ENCODE measurements around the gene COBL. TPM values are rescaled to one million over a fixed set of nuclear protein-coding genes. Genes with fewer than 3 reads are reported as not detected.
"Not testable (repeated sequence)": the region's sequence is repeated elsewhere in the genome, so short reads cannot be mapped to it uniquely, and the experiment has no call there.

Gene COBL
- polyA plus RNA-seq, 1 donor, result 145 TPM

DNA sequence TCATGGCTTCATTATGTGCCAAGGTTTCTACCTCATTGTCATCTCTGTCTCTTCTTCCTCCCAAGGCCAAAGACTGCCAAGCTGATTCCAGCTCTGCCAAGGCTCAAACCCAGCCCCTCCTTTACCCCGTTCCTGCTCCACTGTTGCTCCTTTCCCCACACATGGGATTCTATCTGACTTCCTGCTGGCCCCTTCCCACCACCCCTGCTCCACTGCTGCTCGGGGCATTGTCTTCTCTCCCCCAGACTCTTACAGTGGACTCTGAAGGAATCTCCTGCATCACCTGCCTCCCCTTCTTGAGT, 86.3 kb downstream of the COBL start:
- DNase-seq, result no peak

DNA sequence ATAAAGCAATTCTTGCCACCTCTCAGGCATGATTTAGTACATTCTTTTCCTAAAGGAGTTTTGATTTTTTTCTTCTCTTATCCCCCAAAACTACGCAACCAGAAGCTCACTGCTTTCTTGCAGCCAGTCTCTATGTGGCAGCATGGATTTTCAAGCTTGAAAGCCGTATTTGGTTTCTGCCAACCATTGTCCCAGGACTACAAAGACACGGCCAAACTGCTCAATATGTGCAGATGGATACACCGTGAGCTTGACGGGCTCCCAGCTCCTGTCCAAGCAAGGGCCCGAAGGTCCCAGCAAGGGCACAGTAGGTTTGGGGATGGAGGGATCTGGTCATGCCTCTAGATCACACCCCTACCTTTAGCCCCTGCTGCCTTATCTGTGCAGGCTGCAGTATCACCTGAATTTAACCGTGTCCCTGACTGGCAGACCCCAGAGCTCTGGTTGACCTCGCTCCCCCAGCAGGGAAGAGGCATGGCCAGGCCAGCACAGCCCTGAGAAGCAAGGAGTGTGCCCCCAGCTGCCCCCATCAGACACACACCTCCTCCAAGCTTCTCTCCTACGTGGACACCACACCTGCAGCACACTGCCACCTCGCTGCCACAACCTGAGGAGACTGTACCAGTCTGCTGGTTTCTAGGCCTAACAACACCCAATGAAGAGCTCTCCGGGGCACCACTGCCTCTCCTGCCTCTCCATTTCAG, 86.8 kb downstream of the COBL start:
- no peak for DNase-seq

DNA sequence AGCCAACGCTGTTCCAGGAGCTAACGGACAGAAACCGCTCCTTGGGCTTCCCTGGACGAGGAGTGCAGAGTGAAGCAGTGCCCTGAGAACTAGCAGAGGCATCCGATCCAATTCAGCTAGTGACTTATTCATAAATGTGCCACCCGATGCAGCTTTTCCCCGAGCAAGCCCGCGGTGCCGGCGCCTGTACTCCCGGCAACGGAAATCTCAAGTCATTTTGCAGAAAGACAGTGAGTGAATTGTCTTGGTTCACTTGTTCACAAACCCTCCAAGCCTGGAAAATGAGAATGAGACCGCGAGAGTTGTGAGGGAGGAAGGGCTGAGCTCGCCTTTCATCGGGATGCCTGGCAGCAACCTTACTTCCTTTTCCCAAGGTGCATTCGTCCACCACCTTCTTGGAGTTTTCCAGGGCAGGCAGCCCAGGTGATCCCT, 87.5 kb downstream of the COBL start:
- no peak for DNase-seq

DNA sequence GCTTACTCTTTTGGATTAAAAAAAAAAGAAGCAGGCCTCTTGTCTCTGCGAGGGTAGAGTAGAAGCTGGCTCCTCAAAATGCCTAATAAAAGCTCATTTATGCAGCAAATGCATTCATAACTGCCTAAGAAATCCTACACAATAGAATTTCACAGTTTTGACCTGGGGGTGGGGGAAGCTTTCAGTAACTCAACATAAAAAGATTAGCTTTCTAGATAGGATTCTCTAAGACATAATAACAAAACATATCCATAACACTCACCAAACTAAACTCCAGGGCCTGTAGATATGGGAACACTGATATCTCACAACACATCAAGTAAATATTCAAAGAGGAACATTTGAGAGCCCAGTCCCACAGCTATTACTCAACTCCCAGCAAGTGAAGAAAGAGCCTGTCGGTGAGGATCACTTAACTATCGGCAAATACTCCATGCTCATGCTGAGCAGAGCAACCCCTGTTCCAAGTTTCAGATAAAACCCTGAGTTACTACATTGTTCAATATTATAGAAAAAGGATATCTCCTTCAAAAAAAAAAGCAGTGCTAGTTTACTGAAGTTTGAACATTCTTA, 88.1 kb downstream of the COBL start:
- DNase-seq, result no peak

DNA sequence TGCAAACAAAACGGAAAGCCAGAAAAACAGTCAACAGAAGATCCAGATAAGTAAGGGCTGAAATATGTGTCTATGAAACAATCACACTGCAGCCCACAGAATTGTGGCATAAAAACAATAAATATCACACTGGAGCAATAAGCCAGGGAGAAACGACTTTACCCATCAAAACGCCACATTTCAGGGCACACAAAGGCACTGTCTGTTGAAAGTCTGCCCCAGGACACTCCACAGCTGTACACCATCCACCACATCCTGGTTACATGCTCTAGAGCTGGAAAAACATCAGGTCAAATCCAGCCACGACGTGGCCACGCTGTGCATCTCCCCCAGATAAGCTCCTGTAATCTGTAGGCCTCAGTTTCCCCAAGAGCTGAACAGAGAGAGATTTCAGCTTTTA, 88.7 kb downstream of the COBL start:
- DNase-seq, result no peak

DNA sequence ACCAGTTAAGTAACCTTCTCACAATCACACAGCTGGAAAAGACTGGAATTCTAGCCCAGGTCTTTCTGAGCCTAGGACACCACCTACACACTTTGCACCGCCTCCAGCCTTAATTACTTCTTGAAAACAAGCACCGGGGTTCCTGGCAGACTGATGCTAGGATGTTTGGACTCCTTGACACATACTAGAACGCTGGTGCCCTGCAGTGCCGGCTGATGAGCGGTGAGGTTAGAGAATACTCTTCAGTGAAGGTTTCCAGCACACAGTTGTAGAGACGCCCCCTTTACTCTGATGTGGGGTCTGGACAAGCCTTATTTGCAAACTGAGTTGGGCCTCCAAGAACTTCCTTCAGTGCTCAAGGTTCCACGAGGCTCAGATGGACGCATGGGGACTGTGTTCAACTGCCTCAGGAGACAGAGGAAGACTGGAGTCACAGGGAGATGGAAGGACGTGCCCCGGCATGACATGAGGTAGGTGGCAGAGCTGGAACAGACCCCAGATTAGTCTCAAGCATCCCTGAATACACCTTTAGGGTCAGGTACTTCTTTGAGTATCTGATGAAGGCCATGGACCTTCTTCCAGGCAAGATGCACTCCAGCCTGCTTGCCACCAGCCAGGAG, 89.6 kb downstream of the COBL start:
- no peak for DNase-seq

DNA sequence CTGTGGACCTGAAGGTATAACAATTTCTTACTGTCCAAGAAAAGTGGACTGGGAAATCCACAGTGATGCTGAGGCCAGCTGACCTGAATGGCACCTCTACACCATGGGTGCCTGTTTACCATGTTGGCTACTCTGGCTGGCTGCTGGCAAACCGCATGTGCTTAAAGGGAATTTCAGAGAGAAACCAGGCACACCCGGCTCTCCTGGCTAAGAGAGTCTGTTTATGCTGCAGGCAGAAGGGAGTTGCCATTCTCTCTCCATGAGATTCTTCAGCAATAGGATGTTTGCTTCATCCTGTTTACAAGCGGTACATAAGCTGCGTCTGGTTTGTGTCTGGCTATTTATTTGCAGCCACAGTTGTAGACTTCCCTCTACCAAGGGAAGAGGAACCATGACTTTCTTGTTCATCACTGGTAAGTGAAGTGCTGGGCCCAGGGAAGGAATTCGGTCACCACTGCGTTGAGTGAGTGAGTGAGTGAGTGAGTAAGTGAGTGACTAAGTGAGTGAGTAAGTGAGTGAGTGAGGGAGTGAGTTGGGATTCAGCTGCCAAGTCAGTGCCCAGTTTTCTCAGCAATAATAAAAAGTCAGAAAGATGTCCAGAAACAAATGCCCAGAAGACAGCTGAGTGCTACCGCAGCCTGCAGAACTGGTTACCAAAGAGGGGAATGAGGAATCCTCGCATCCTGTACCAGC, 90.4 kb downstream of the COBL start:
- DNase-seq, result no peak

DNA sequence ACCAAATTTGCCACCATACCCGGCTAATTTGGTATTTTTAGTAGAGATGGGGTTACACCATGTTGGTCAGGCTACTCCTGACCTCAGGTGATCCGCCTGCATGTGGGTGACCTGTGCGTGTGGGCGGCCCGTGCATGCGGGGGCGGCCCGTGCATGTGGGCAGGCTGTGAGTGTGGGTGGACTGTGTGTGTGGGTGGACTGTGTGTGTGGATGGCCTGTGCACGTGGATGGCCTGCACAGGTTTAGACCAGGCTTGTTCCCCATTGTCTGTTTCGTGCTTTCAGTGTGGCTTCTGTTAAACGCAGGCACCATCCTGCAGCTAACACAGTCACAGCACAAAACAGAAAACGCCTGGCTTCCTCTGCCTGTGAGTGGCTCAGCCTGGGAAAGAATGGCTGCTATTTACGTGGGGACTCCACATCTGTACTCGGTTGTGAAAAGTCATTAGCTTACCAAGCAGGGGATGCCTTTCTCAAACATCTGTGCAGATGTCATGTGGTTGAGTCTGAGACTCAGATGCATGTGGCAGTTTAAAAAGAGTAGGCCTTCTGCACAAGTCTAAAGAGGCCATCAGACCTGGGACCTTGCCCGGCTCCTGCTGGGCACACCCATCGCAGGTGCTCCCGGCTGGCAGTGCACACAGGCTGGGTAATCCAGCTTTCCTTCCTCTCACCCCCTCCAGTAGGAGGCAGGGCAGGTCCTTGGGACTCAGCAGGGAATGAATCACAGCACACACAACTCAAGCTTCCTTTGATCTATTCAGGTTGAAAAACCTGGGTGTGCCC, 91.6 kb downstream of the COBL start:
- no peak for DNase-seq

DNA sequence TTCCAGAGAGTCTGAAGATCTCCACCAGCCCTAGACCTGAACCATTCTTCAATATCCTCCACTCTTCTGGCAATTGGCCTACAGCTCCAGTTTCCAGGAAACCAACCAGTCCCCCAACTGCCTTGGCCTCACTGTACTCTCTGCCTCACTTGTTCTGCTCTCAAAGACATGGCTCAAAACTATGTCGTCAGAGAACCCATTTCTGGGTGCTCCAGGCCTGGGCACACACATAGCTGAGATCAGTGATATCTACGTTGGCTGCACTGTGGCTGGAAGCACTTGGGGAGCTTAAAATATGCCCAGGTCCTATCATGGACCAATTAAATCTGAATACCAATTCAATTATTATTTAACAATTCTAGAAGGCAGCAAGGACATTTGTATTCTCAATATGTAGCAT, 93.1 kb downstream of the COBL start:
- no peak for DNase-seq

DNA sequence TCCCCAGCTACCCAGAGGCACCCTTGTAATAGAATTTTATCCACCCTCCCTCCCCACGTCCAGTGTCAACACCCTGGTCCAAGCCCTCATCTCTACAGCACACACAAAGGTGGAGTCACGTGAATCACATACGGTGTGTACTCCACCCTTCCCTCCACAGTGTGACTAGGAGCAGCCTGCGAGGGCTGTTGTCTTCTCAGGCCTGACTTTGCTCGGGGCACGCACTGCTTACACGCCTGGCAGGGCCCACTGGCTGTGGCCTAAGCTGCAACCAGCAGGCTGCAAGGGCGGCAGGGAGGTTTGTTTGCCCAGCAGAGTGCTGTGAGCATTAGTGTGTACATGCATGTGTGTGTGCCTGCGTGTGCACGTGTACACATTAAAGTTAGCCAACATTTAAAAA, 93.7 kb downstream of the COBL start:
- DNase-seq, result no peak

DNA sequence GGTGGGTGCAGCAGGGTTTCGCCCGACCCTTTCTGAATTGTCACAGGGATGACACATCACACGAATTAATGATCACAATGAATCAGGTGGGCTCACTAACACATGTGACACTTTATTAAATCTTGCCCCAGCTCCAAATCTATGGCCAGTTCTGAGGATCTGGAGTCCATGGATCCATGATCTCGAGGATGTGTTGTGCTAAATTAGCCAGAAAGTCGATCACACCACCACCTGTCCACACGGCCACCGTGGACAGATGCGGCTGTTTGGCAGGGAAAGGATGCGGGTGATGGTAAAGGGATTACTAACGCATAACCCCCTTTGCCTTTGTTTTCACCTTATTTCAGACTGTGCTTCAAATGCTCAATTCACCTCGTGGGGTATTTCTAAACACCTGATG, 96.4 kb downstream of the COBL start:
- no peak for DNase-seq

DNA sequence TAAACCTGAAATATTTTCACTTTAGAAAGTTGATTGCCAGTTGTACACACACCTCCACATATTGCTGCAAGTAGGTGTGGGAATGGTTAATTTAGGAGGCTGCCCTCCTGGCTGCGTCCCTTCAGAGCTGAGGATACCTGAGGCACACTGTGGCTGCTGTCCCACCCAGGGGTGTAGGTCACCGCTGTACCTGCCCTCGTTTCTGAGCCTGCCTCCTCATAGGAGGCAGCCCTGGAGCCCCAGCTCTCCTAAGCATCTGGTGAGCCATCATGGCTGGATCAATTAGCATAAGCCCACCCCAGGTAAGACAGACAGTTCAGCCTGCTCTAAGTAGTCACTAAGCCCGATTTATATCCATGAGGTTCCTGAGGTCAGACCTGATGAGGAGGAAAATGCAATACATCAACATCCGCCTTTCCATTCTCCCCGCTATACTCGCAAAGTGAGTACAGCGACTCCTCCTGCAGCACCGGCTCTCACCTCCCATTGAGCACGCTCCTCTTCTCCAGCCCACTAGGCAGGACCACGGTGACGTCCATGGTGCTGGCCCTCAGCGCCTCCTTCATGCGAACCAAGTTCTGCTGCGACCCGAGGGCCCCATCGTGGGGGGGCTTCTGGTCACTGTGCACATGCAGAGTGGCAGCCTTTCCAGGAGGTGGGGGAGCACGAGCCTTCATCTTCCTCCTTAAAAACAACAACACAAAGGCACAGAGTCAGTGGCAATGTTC, 97.2 kb downstream of the COBL start:
- no peak for DNase-seq

DNA sequence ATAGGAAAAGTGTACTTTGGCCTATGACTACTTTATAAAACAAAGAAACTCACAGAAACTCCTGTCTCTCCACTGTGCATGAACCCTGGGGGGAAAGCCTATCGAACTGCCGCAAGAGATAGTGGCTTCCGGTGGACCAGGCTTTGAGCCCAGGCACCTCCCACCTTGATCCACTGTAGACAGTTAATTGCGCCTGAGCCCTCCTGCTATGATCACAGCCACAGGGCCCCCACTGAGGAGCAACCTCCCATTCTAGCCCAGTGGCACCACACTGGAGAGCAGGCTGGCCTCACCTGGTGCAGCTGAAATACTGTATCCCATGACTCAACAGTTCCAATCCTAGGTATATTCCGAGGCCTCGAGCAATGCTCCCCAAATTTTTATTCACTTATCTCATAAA, 98.8 kb downstream of the COBL start:
- no peak for DNase-seq

DNA sequence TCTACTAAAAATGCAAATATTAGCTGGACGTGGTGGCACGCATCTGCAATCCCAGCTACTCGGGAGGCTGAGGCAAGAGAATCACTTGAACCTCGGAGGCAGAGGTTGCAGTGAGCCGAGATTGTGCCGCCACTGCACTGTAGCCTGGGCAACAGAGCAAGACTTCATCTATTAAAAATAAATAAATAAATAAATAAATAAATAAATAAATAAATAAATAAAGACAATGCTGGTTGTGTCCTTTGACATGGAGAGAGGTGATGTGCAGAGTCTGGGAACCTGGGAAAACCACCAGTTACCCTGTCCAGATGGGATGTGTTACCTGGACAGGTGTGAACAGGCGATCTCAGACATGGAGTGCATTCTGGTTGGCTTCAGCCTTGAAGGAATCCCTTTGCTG, 102.5 kb downstream of the COBL start:
- DNase-seq, result no peak

DNA sequence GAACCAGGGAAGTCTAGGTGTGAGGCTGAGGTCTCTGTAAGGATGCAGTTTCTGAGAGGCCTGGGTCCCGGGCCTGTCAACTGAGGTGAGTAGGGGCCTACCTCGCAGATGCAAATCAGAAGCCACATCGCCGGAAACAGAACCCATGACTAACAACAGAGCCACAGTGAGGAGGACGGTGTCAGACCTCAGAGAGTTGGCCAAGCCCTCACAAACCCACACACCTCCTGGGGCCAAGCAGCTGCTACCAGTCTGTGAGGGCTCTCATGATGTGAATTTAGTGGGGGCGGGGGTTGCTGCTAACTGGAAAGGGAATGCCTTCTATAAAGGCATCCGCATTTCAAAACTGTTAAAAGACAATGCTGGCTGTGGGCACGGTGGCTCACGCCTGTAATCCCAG, 103.0 kb downstream of the COBL start:
- no peak for DNase-seq

DNA sequence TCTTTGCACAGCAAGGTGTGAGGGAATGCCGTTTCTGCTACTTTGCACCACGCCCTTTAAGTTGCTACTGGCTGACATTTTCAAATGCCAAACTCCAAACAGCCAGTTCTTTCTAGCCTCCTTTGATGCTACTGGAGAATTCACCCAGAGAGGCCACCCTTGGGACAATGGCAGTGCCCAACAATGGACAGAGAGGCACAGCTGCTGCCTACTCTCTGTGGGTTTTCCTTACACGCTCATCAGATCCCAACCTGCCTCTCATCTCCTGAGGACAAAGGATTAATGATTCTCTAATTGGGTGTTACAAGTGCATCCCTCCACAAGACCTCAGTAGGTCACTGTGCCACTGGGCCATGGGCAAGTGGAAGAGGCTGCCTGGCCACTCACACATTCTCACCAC, 105.8 kb downstream of the COBL start:
- DNase-seq, result no peak

DNA sequence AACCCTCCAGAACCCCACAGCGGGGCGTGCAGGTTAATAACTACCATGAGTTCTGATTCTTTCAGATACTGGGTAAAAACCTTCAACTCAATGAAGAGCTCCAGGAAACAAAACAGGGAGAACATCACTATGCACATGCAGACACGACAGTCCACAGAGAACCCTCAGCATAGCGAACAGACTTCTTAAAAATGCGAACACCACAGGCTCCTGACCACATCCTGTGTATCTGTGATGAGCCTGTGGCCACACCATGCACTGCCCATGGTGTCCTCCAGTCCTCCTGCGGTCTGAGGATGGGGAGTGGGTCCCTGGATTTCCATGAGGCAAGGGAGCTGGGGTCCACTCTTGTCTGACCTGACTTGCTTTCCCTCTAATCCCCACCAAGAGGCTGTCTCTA, 107.2 kb downstream of the COBL start:
- DNase-seq, result no peak

DNA sequence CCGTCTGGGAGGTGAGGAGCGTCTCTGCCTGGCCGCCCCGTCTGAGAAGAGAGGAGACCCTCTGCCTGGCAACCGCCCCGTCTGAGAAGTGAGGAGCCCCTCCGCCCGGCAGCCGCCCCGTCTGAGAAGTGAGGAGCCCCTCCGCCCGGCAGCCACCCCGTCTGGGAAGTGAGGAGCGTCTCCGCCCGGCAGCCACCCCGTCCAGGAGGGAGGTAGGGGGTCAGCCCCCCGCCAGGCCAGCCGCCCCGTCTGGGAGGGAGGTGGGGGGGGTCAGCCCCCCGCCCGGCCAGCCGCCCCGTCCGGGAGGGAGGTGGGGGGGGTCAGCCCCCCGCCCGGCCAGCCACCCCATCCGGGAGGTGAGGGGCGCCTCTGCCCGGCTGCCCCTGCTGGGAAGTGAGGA, 108.5 kb downstream of the COBL start:
- DNase-seq, result not testable (repeated sequence)

DNA sequence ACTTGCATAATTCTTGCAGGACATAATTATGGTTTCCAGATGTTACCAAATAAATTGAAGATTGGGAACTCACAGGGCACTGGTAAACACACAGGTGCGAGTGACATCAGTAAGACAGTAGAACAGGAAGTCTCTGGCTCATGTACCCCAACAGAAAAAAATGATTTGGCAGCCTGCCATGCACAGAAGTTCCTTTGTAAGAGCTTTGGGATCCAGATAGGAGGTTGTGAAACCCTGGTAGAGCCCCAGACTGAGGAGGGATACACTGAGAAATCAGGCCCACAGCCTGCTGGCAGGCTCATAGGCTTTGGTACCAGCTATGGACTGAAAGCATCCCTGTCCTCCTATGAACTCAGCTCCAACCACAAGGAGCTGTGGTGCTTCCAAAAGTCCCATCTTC, 118.0 kb downstream of the COBL start:
- DNase-seq, result no peak

DNA sequence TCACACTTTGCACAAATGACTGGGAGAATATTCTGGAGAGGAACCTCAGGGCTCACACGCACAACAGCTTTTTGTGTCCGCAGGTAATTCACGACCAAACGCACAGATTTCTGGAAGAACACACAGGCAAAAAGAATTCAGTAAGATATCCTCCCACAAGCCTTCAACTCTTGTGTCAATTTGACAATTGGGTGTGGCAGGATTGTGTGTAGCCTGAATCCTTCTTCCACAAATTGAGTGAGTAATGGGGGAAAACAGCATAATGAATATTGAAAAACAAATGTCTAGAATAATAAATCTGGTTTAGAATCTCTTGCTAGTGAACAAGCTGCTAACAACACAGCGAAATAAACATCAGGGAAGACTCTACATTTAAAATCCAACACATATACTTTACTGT, 125.6 kb downstream of the COBL start:
- DNase-seq, result no peak

DNA sequence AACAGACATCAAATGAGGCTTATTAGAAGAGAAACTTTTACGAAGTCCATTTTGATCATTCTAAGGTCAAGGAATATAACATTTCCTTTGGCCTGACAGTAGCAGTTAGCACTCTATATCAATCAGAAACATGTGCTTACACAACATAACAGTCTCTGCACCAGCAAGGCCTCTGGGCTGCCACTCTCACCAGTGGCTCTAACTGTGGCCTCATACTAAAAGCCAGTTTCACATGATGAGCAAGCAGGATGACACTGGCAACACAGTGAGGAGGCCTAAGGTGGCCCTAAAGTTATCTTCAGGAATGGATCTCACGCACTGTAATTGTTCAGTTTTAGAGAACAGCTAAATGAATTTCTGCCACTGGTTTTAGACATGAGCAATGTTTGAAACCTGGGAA, 126.8 kb downstream of the COBL start:
- DNase-seq, result no peak

DNA sequence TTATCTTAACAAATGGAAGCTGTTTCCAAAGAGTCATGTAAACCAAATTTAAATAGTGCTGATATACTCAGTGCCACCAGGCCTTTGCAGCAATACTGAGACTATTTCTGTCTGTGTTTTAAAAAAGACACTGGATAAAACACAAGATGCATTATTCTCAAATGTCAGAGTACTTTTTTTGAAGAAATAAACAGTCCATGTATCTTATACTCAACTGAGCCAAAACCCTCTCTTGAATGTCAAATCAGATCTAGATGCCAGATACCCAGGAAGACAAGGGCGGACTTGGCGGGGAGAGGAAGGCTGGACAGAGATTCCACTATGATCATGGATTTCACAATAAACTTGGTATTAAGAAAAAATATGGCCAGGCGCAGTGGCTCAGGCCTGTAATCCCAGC, 127.6 kb downstream of the COBL start:
- no peak for DNase-seq

DNA sequence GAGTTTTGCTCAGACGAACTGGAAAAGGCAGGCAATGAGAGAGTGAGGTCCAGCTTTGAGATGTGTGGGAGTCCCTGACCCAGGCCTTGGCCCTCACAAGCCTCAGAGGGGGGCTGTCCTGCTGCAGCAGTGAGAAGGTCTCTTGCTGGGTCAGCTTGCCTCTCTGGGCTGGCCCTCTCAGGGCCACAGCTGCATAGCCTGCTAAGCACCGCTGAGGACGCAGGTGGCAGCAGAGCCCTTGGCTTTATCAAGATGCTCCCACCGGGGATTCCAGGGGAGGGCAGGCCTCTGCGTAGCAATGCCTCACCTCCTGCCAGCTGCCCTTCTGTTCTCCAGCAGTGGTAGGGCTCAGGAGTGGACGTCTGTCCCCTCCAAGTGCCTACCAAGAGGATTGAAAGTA, 128.7 kb downstream of the COBL start:
- DNase-seq, result no peak
